ENCODE measurements around the gene FSD2. TPM values are rescaled to one million over a fixed set of nuclear protein-coding genes. Genes with fewer than 3 reads are reported as not detected.
A peak's percentile ranks its signal among the peaks of the same experiment; 100 is the strongest.
"Not testable (repeated sequence)": the region's sequence is repeated elsewhere in the genome, so short reads cannot be mapped to it uniquely, and the experiment has no call there.

The FSD2 gene
- total RNA-seq, 1 experiment from 2014 or later, result not detected

GRCh38 chr15:82709081-82709420, 96.8 kb downstream of the FSD2 start:
- Histone ChIP-seq H3K23me2 (ENCODE audit: insufficient read length, low read depth, low read length, poor library complexity, severe bottlenecking) (peaks cover 15% of the 10 kb centered on the region), H3K9ac (ENCODE audit: extremely low read depth, insufficient read length, low read length) (peak overlapping the region; percentile 6), H2AFZ (ENCODE audit: low read length) (no peak overlapping the region)

DNA sequence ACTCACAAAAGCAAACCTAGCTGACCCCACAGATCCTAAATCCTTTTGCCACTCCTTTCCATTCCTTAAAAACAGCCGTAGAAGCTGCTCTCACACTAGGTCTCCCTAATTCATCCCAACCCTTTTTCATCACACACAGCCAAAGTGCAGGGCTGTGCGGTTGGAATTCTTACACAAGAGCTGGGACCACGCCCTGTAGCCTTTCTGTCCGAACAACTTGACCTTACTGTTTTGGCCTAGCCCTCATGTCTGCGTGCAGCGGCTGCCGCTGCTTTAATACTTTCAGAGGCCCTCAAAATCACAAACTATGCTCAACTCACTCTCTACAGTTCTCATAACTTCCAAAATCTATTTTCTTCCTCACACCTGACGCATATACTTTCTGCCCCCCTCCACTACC, 100.0 kb downstream of the FSD2 start:
- H4K5ac ChIP-seq (ENCODE audit: insufficient read length, low read depth, low read length); H3K4ac ChIP-seq (ENCODE audit: low read depth, low read length); H2AFZ ChIP-seq (ENCODE audit: low read length); H3K4me3 Mint-ChIP-seq; H3K27ac ChIP-seq (ENCODE audit: insufficient read length, low read depth, low read length); H3K36me3 Mint-ChIP-seq (ENCODE audit: insufficient read depth in 1 of 3, low read depth in 3 of 3); H2BK20ac ChIP-seq (ENCODE audit: low read depth, low read length, poor library complexity, severe bottlenecking); H3K9me3 ChIP-seq (ENCODE audit: control insufficient read depth, low read depth, low read length); H3K18ac ChIP-seq (ENCODE audit: insufficient read length, low read depth, low read length); H3K9ac ChIP-seq (ENCODE audit: extremely low read depth, insufficient read length, low read length); H4K91ac ChIP-seq (ENCODE audit: insufficient read length, low read depth, low read length); DNase-seq; H4K8ac ChIP-seq (replicated peaks; ENCODE audit: insufficient read length, low read depth, low read length); H3K79me2 ChIP-seq (ENCODE audit: insufficient read depth, low read length); H3K27me3 Mint-ChIP-seq (ENCODE audit: low read depth); H2AK5ac ChIP-seq (ENCODE audit: insufficient read length, low read length); H4K20me1 ChIP-seq (ENCODE audit: control insufficient read depth, insufficient read depth, insufficient read length); H3K9me3 Mint-ChIP-seq; H3K4me1 ChIP-seq (ENCODE audit: insufficient read depth, low read length); H2BK15ac ChIP-seq (ENCODE audit: low read depth, low read length); H3K79me1 ChIP-seq (ENCODE audit: insufficient read depth, low read depth, low read length, poor library complexity, severe bottlenecking); H3K14ac ChIP-seq (ENCODE audit: insufficient read depth, low read length); H3K4me1 Mint-ChIP-seq; H3K23ac ChIP-seq (ENCODE audit: insufficient read length, low read depth, low read length); H3K27me3 ChIP-seq (ENCODE audit: insufficient read depth, low read length); H2BK5ac ChIP-seq (ENCODE audit: insufficient read length, low read length); H2BK12ac ChIP-seq (ENCODE audit: insufficient read length, low read depth, low read length); H3T11ph ChIP-seq (ENCODE audit: low read length); H2BK120ac ChIP-seq (ENCODE audit: low read depth, low read length, poor library complexity, severe bottlenecking); H3K56ac ChIP-seq (ENCODE audit: insufficient read length, low read depth, low read length); H3K4me2 ChIP-seq (ENCODE audit: insufficient read depth, insufficient read length, low read length); H3K27ac Mint-ChIP-seq: not testable (repeated sequence)
- WGBS (ENCODE audit: extremely low coverage, insufficient read length, low lambda C conversion rate), result no CpG with 5 or more reads among the region's 8 CpGs
- H3K23me2 ChIP-seq (ENCODE audit: insufficient read length, low read depth, low read length, poor library complexity, severe bottlenecking), result peaks cover 15% of the 10 kb centered on the region

More at GRCh38 chr15:82709081-82709420, 96.8 kb downstream of the FSD2 start:
- H3K14ac ChIP-seq (ENCODE audit: insufficient read depth, low read length), result no peak overlapping the region
- TF ChIP-seq CTCF (conservative IDR thresholded peaks at IDR 0.05), result no peak
- no peak overlapping the region for H2BK12ac ChIP-seq (ENCODE audit: insufficient read length, low read depth, low read length)
- H3K9me3 ChIP-seq (ENCODE audit: control insufficient read depth, low read depth, low read length), result no peaks in the 10 kb centered on the region
- H3K79me2 ChIP-seq (ENCODE audit: insufficient read depth, low read length), result no peaks in the 10 kb centered on the region
- H2BK20ac ChIP-seq (ENCODE audit: low read depth, low read length, poor library complexity, severe bottlenecking), result no peak overlapping the region
- H2BK120ac ChIP-seq (ENCODE audit: low read depth, low read length, poor library complexity, severe bottlenecking), result no peak overlapping the region
- no peak overlapping the region for H4K8ac ChIP-seq (replicated peaks; ENCODE audit: insufficient read length, low read depth, low read length)
- H3K56ac ChIP-seq (ENCODE audit: insufficient read length, low read depth, low read length), result no peak overlapping the region
- no peaks in the 10 kb centered on the region for H4K20me1 ChIP-seq (ENCODE audit: control insufficient read depth, insufficient read depth, insufficient read length)
- H3K18ac ChIP-seq (ENCODE audit: insufficient read length, low read depth, low read length), result no peak overlapping the region
- H3K9me3 Mint-ChIP-seq, result no peaks in the 10 kb centered on the region
- H3K79me1 ChIP-seq (ENCODE audit: insufficient read depth, low read depth, low read length, poor library complexity, severe bottlenecking), result no peaks in the 10 kb centered on the region
- no CpG with 5 or more reads among the region's 15 CpGs for WGBS (ENCODE audit: extremely low coverage, insufficient read length, low lambda C conversion rate)
- no peak overlapping the region for H2BK5ac ChIP-seq (ENCODE audit: insufficient read length, low read length)
- no peak overlapping the region for H2BK15ac ChIP-seq (ENCODE audit: low read depth, low read length)
- peaks cover 5 to 6% of the 10 kb centered on the region in 2 experiments; a peak in 3 of 4 replicates for H3K4me1 Mint-ChIP-seq
- H3K4me2 ChIP-seq (ENCODE audit: insufficient read depth, insufficient read length, low read length), result peak overlapping the region; percentile 51
- H3K23ac ChIP-seq (ENCODE audit: insufficient read length, low read depth, low read length), result no peak overlapping the region
- H3K4ac ChIP-seq (ENCODE audit: low read depth, low read length), result no peak overlapping the region
- peaks cover 7% of the 10 kb centered on the region; the same call in 1 of the 2 replicates for H3K27me3 Mint-ChIP-seq (ENCODE audit: low read depth)
- H3K36me3 Mint-ChIP-seq (ENCODE audit: insufficient read depth in 1 of 3, low read depth in 3 of 3), result no peaks in the 10 kb centered on the region
- H3K27ac ChIP-seq (ENCODE audit: insufficient read length, low read depth, low read length), result no peak overlapping the region
- H3K4me1 ChIP-seq (ENCODE audit: insufficient read depth, low read length), result peaks cover 8% of the 10 kb centered on the region
- H3K27me3 ChIP-seq (ENCODE audit: insufficient read depth, low read length), result no peaks in the 10 kb centered on the region
- H3K27ac Mint-ChIP-seq, result no peak overlapping the region
- no peak overlapping the region for H3K4me3 Mint-ChIP-seq
- H2AK5ac ChIP-seq (ENCODE audit: insufficient read length, low read length), result no peak overlapping the region
- H3T11ph ChIP-seq (ENCODE audit: low read length), result no peak overlapping the region
- no peak overlapping the region for H4K91ac ChIP-seq (ENCODE audit: insufficient read length, low read depth, low read length)
- no peak overlapping the region for H4K5ac ChIP-seq (ENCODE audit: insufficient read length, low read depth, low read length)
- peak; percentile 80 for DNase-seq
